ENCODE measurements around the gene HOXC9. TPM values are rescaled to one million over a fixed set of nuclear protein-coding genes. Genes with fewer than 3 reads are reported as not detected.
A peak's percentile ranks its signal among the peaks of the same experiment; 100 is the strongest.

HOXC9 gene
- total RNA-seq, 3 donors from 2014 or later = 3.8 to 16.8 (median 4.6) TPM

- H3K4me3 ChIP-seq = no peak overlapping the region
- no peaks in the 10 kb centered on the region for H3K36me3 ChIP-seq
- no peak for DNase-seq (ENCODE audit: low spot score in 2 of 2)
- intact Hi-C loops (cut with DNase I; ENCODE audit: low total_unique reads) = no loop called here
- H3K27ac ChIP-seq = no peak overlapping the region
- H3K27me3 ChIP-seq = peaks cover 11 to 100% of the 10 kb centered on the region in 2 donors
- no peaks in the 10 kb centered on the region for H3K9me3 ChIP-seq
- TF ChIP-seq POLR2A (IDR thresholded peaks at IDR 0.05) = no peak
- TF ChIP-seq, protein P1, sequence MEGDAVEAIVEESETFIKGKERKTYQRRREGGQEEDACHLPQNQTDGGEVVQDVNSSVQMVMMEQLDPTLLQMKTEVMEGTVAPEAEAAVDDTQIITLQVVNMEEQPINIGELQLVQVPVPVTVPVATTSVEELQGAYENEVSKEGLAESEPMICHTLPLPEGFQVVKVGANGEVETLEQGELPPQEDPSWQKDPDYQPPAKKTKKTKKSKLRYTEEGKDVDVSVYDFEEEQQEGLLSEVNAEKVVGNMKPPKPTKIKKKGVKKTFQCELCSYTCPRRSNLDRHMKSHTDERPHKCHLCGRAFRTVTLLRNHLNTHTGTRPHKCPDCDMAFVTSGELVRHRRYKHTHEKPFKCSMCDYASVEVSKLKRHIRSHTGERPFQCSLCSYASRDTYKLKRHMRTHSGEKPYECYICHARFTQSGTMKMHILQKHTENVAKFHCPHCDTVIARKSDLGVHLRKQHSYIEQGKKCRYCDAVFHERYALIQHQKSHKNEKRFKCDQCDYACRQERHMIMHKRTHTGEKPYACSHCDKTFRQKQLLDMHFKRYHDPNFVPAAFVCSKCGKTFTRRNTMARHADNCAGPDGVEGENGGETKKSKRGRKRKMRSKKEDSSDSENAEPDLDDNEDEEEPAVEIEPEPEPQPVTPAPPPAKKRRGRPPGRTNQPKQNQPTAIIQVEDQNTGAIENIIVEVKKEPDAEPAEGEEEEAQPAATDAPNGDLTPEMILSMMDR (IDR thresholded peaks at IDR 0.05) = no peak
- no peak for TF ChIP-seq POLR2AphosphoS5 (IDR thresholded peaks at IDR 0.05)
- no peaks in the 10 kb centered on the region for H3K4me1 ChIP-seq
Observed at GRCh38 chr12:53964315-53964713, 35.6 kb upstream of the HOXC9 start.

- peak overlapping the region in 2 of 3 donors; percentile 14 to 15 for H3K4me3 ChIP-seq
- TF ChIP-seq, protein P1 (IDR thresholded peaks at IDR 0.05) = no peak
- TF ChIP-seq POLR2AphosphoS5 (IDR thresholded peaks at IDR 0.05) = no peak
- no peak for DNase-seq (ENCODE audit: low spot score in 2 of 2)
- no peak overlapping the region for H3K27ac ChIP-seq
- peaks cover 11 to 100% of the 10 kb centered on the region in 2 donors for H3K27me3 ChIP-seq
- no peaks in the 10 kb centered on the region for H3K4me1 ChIP-seq
- no peaks in the 10 kb centered on the region for H3K9me3 ChIP-seq
- H3K36me3 ChIP-seq = no peaks in the 10 kb centered on the region
- intact Hi-C loops (cut with DNase I; ENCODE audit: low total_unique reads) = no loop called here
Observed at GRCh38 chr12:53965281-53966084, 34.5 kb upstream of the HOXC9 start.

DNA sequence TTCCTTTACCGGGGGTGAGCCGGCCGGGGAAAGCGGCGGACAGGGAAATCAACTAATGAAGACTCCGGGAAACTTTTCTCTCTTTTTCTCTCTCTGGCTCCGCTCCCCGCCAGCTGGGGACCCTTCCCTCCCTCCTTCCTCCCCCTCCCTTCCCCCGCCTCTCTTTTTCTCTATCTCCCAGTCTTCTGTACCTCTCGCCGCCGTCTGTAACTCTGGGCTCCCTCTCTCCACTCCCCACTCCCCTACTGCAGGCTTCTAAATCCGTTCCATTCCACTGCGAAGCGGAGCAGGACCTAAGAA lies 33.9 kb upstream of the HOXC9 start:
- no peak for DNase-seq (ENCODE audit: low spot score in 2 of 2)
- TF ChIP-seq POLR2AphosphoS5 (IDR thresholded peaks at IDR 0.05) (no peak), POLR2A (IDR thresholded peaks at IDR 0.05) (no peak)
- TF ChIP-seq, protein P1 (IDR thresholded peaks at IDR 0.05) = no peak
- intact Hi-C loops (cut with DNase I; ENCODE audit: low total_unique reads) = no loop called here
- H3K4me3 ChIP-seq = peak overlapping the region in 2 of 3 donors; percentile 14 to 15
- H3K27me3 ChIP-seq = peaks cover 9 to 100% of the 10 kb centered on the region in 2 donors
- H3K4me1 ChIP-seq = no peaks in the 10 kb centered on the region
- H3K36me3 ChIP-seq = no peaks in the 10 kb centered on the region
- H3K9me3 ChIP-seq = no peaks in the 10 kb centered on the region
- no peak overlapping the region for H3K27ac ChIP-seq

GRCh38 chr12:53966385-53967133 lies 33.4 kb upstream of the HOXC9 start:
- no peak for DNase-seq (ENCODE audit: low spot score in 2 of 2)
- no peaks in the 10 kb centered on the region for H3K36me3 ChIP-seq
- no peaks in the 10 kb centered on the region for H3K9me3 ChIP-seq
- H3K27ac ChIP-seq = no peak overlapping the region
- H3K27me3 ChIP-seq = peaks cover 7 to 100% of the 10 kb centered on the region in 2 donors
- H3K4me1 ChIP-seq = no peaks in the 10 kb centered on the region
- peak overlapping the region in 1 of 3 donors; percentile 14 for H3K4me3 ChIP-seq
- no peak for TF ChIP-seq POLR2A (IDR thresholded peaks at IDR 0.05)
- TF ChIP-seq POLR2AphosphoS5 (IDR thresholded peaks at IDR 0.05) = no peak
- intact Hi-C loops (cut with DNase I; ENCODE audit: low total_unique reads) = no loop called here

GRCh38 chr12:53967421-53967925 lies 32.5 kb upstream of the HOXC9 start:
- DNase-seq (ENCODE audit: low spot score in 2 of 2) = no peak
- H3K27ac ChIP-seq = no peak overlapping the region
- peaks cover 11 to 100% of the 10 kb centered on the region in 2 donors for H3K27me3 ChIP-seq
- intact Hi-C loops (cut with DNase I; ENCODE audit: low total_unique reads) = no loop called here
- H3K36me3 ChIP-seq = no peaks in the 10 kb centered on the region
- TF ChIP-seq POLR2A (IDR thresholded peaks at IDR 0.05) (no peak), POLR2AphosphoS5 (IDR thresholded peaks at IDR 0.05) (no peak)
- TF ChIP-seq, protein P1 (IDR thresholded peaks at IDR 0.05) = no peak
- H3K9me3 ChIP-seq = no peaks in the 10 kb centered on the region
- H3K4me1 ChIP-seq = no peaks in the 10 kb centered on the region
- peak overlapping the region in 1 of 3 donors; percentile 14 for H3K4me3 ChIP-seq

Data from breast epithelium (tissue), 4 donors.